ENCODE measurements around the gene VGLL3.
"Not testable (repeated sequence)": the region's sequence is repeated elsewhere in the genome, so short reads cannot be mapped to it uniquely, and the experiment has no call there.

The VGLL3 gene

GRCh38 chr3:86990734-86991481, at the start of gene VGLL3:
Gene VGLL3, minus strand, starts transcription at chr3:86991149. Its CDS starts 406 bp downstream, at chr3:86990743.
- no peak for DNase-seq (ENCODE audit: low read depth in 2 of 2)

GRCh38 chr3:87037652-87038051, 46.7 kb upstream of the VGLL3 start:
- no peak for DNase-seq (ENCODE audit: low read depth in 2 of 2)

- no peak for DNase-seq (ENCODE audit: low read depth in 2 of 2)
These were observed 45.7 kb upstream of the VGLL3 start for GRCh38 chr3:87036671-87037070.

GRCh38 chr3:87035339-87035738, 44.4 kb upstream of the VGLL3 start:
- DNase-seq (ENCODE audit: low read depth in 2 of 2): no peak

- no peak for DNase-seq (ENCODE audit: low read depth in 2 of 2)
These were observed 42.3 kb upstream of the VGLL3 start for GRCh38 chr3:87033205-87033604.

- no peak for DNase-seq (ENCODE audit: low read depth in 2 of 2)
These were observed 35.0 kb upstream of the VGLL3 start for GRCh38 chr3:87025661-87026645.

- not testable (repeated sequence) for DNase-seq (ENCODE audit: low read depth in 2 of 2)
These were observed 26.4 kb upstream of the VGLL3 start for GRCh38 chr3:87017370-87017769.

GRCh38 chr3:87009271-87009670, 18.3 kb upstream of the VGLL3 start:
- no peak for DNase-seq (ENCODE audit: low read depth in 2 of 2)

GRCh38 chr3:87006844-87007439, 16.0 kb upstream of the VGLL3 start:
- no peak for DNase-seq (ENCODE audit: low read depth in 2 of 2)

GRCh38 chr3:87004883-87005282, 13.9 kb upstream of the VGLL3 start:
- no peak for DNase-seq (ENCODE audit: low read depth in 2 of 2)

GRCh38 chr3:87002346-87002745, 11.4 kb upstream of the VGLL3 start:
- no peak for DNase-seq (ENCODE audit: low read depth in 2 of 2)

GRCh38 chr3:87001473-87002098, 10.6 kb upstream of the VGLL3 start:
- no peak for DNase-seq (ENCODE audit: low read depth in 2 of 2)

- no peak for DNase-seq (ENCODE audit: low read depth in 2 of 2)
These were observed 10.0 kb upstream of the VGLL3 start for GRCh38 chr3:87000940-87001339.

- no peak for DNase-seq (ENCODE audit: low read depth in 2 of 2)
These were observed 7.6 kb upstream of the VGLL3 start for GRCh38 chr3:86998569-86998968.

- no peak for DNase-seq (ENCODE audit: low read depth in 2 of 2)
These were observed 5.5 kb upstream of the VGLL3 start for GRCh38 chr3:86996261-86996955.

GRCh38 chr3:86995537-86995936, 4.6 kb upstream of the VGLL3 start:
- no peak for DNase-seq (ENCODE audit: low read depth in 2 of 2)

- DNase-seq (ENCODE audit: low read depth in 2 of 2): no peak
These were observed 2.8 kb upstream of the VGLL3 start for GRCh38 chr3:86993704-86994103.

GRCh38 chr3:86991840-86992435, 989 bp upstream of the VGLL3 start:
- DNase-seq (ENCODE audit: low read depth in 2 of 2): no peak

GRCh38 chr3:86991482-86991815, 500 bp upstream of the VGLL3 start:
- DNase-seq (ENCODE audit: low read depth in 2 of 2): no peak

- no peak for DNase-seq (ENCODE audit: low read depth in 2 of 2)
These were observed 776 bp downstream of the VGLL3 start for GRCh38 chr3:86990012-86990733.
